Measurements from ENCODE around the gene SGMS2.

DNA sequence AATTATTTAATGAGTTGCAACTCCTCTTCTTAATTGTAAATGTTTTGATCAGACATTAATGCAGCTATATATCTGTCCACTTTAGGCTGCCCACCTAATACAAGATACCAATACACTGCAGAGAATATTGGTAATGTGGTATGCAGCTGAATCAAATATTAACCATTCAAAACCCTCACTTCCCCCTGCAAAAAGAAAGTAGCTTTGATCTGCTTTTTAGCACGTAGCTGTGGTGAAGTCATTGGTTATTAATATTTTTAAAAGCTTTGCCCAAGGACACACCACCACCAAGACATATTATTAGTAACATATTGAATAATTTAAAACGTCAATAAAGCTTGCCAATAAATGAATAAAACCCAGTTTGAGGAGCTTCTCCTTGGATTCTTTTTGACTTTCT lies 78.0 kb downstream of the SGMS2 start:
- TF ChIP-seq, protein P1, sequence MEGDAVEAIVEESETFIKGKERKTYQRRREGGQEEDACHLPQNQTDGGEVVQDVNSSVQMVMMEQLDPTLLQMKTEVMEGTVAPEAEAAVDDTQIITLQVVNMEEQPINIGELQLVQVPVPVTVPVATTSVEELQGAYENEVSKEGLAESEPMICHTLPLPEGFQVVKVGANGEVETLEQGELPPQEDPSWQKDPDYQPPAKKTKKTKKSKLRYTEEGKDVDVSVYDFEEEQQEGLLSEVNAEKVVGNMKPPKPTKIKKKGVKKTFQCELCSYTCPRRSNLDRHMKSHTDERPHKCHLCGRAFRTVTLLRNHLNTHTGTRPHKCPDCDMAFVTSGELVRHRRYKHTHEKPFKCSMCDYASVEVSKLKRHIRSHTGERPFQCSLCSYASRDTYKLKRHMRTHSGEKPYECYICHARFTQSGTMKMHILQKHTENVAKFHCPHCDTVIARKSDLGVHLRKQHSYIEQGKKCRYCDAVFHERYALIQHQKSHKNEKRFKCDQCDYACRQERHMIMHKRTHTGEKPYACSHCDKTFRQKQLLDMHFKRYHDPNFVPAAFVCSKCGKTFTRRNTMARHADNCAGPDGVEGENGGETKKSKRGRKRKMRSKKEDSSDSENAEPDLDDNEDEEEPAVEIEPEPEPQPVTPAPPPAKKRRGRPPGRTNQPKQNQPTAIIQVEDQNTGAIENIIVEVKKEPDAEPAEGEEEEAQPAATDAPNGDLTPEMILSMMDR (IDR thresholded peaks at IDR 0.05): no peak
- TF ChIP-seq POLR2A (IDR thresholded peaks at IDR 0.05): no peak
